Measurements from ENCODE around the gene PRDM16. TPM values are rescaled to one million over a fixed set of nuclear protein-coding genes. Genes with fewer than 3 reads are reported as not detected.

Gene PRDM16
- total RNA-seq, 4 donors from 2014 or later = 0.26 to 7.7 (median 0.35) TPM; not detected in 1

GRCh38 chr1:3382326-3383057 lies 313.5 kb downstream of the PRDM16 start:
- Histone ChIP-seq H3K27me3 (no peaks in the 10 kb centered on the region), H3K4me1 (no peaks in the 10 kb centered on the region), H3K4me3 (no peak overlapping the region), H3K36me3 (no peaks in the 10 kb centered on the region), H3K27ac (no peak overlapping the region), H3K9me3 (no peaks in the 10 kb centered on the region)
- DNase-seq = no peak
- intact Hi-C loops (cut with DNase I; ENCODE audit: low total_unique reads) = no loop called here
- TF ChIP-seq POLR2A (IDR thresholded peaks at IDR 0.05) = no peak
- TF ChIP-seq CTCF (IDR thresholded peaks at IDR 0.05) = no peak

- TF ChIP-seq CTCF (IDR thresholded peaks at IDR 0.05) (no peak), POLR2A (IDR thresholded peaks at IDR 0.05) (no peak)
- H3K36me3 ChIP-seq = no peaks in the 10 kb centered on the region
- no peak overlapping the region for H3K27ac ChIP-seq
- H3K27me3 ChIP-seq = peaks cover 0 to 5% of the 10 kb centered on the region in 2 donors
- no peak for DNase-seq
- intact Hi-C loops (cut with DNase I; ENCODE audit: low total_unique reads) = no loop called here
- H3K4me1 ChIP-seq = no peaks in the 10 kb centered on the region
- no peaks in the 10 kb centered on the region for H3K9me3 ChIP-seq
- no peak overlapping the region for H3K4me3 ChIP-seq
Observed at GRCh38 chr1:3383679-3384078, 314.7 kb downstream of the PRDM16 start.

- Histone ChIP-seq H3K4me3 (no peak overlapping the region), H3K36me3 (no peaks in the 10 kb centered on the region), H3K27ac (no peak overlapping the region), H3K4me1 (no peaks in the 10 kb centered on the region), H3K27me3 (peaks cover 0 to 12% of the 10 kb centered on the region in 2 donors), H3K9me3 (no peaks in the 10 kb centered on the region)
- no peak for DNase-seq
- no peak for TF ChIP-seq POLR2A (IDR thresholded peaks at IDR 0.05)
- TF ChIP-seq CTCF (IDR thresholded peaks at IDR 0.05) = no peak
- intact Hi-C loops (cut with DNase I; ENCODE audit: low total_unique reads) = no loop called here
Observed at GRCh38 chr1:3384407-3384806, 315.4 kb downstream of the PRDM16 start.

GRCh38 chr1:3386205-3387002 lies 317.4 kb downstream of the PRDM16 start:
- Histone ChIP-seq H3K27me3 (peaks cover 0 to 13% of the 10 kb centered on the region in 2 donors), H3K27ac (no peak overlapping the region)
- intact Hi-C loops (cut with DNase I; ENCODE audit: low total_unique reads) = no loop called here

More at GRCh38 chr1:3386205-3387002, 317.4 kb downstream of the PRDM16 start:
- Histone ChIP-seq H3K4me1 (no peaks in the 10 kb centered on the region), H3K9me3 (no peaks in the 10 kb centered on the region), H3K4me3 (no peak overlapping the region), H3K36me3 (no peaks in the 10 kb centered on the region)
- DNase-seq = no peak
- TF ChIP-seq POLR2A (IDR thresholded peaks at IDR 0.05) (no peak), CTCF (IDR thresholded peaks at IDR 0.05) (no peak)

All from uterus (tissue), 4 donors.